Heart left ventricle (tissue), 16 donors: Measurements from ENCODE around the gene OPN3. TPM values are rescaled to one million over a fixed set of nuclear protein-coding genes. Genes with fewer than 3 reads are reported as not detected.

Experiments used
- ATAC-seq, 4 donors: fragments of 200-7000 bp; cut with Tn5 transposase; one replicate each; pipeline ENCODE4 v1.9.1; 2020 to 2022; ENCODE audit warnings: moderate library complexity in 4 of 4, mild to moderate bottlenecking in 3 of 4, moderate number of reproducible peaks in 1 of 4
- DNase-seq, 5 donors: peaks; one replicate each; pipeline ENCODE4 v3.0.0-alpha.2; 2020
- H3K27ac ChIP-seq, 12 donors: fragments of 200-600 bp; sonication (generic) in 4 of 12; one replicate each; pipeline versions ENCODE4 v1.5.0 to v1.8.0; 2016 to 2022; ENCODE audit warnings: mild to moderate bottlenecking in 2 of 12
- H3K27me3 ChIP-seq, 9 donors: fragments of 200-600 bp; sonication (generic) in 2 of 9; one replicate each; pipeline versions ENCODE4 v1.5.1 to v1.8.0; 2016 to 2022; ENCODE audit warnings: mild to moderate bottlenecking in 3 of 9
- H3K36me3 ChIP-seq, 9 donors: fragments of 200-600 bp; sonication (generic) in 2 of 9; one replicate each; pipeline versions ENCODE4 v1.5.0 to v1.8.0; 2018 to 2022; ENCODE audit warnings: mild to moderate bottlenecking in 2 of 9
- H3K4me1 ChIP-seq, 12 donors: fragments of 200-600 bp; sonication (generic) in 4 of 12; one replicate each; pipeline versions ENCODE4 v1.5.0 to v1.8.0; 2016 to 2022; ENCODE audit warnings: mild to moderate bottlenecking in 3 of 12
- H3K4me3 ChIP-seq, 12 donors: fragments of 200-600 bp; sonication (generic) in 4 of 12; one replicate each; pipeline versions ENCODE4 v1.5.0 to v1.8.0; 2017 to 2022; ENCODE audit warnings: mild to moderate bottlenecking in 9 of 12, moderate library complexity in 4 of 12
- H3K9me3 ChIP-seq, 12 donors: fragments of 200-600 bp; sonication (generic) in 4 of 12; one replicate each; pipeline versions ENCODE4 v1.5.0 to v1.8.0; 2016 to 2022; ENCODE audit warnings: mild to moderate bottlenecking in 1 of 12
- CTCF ChIP-seq, 12 donors: fragments of 200-600 bp; sonication (generic) in 4 of 12; IDR thresholded peaks; one replicate each; pipeline versions ENCODE4 v1.5.0 to v1.8.0; 2018 to 2022; ENCODE audit warnings: antibody characterized with exemption in 12 of 12, mild to moderate bottlenecking in 5 of 12
- POLR2A ChIP-seq, 2 donors: fragments of 450-650 bp; IDR thresholded peaks; one replicate each; pipeline ENCODE4 v1.6.1; 2017; ENCODE audit warnings: antibody characterized with exemption in 2 of 2, mild to moderate bottlenecking in 2 of 2, moderate library complexity in 2 of 2
- WGBS, 4 donors: extraction: QIAGEN DNeasy Blood & Tissue Kit in 2 of 4; methylation state at CpG; one replicate each; pipeline versions ENCODE4 v1.1.5 to v1.1.7; 2013 to 2018; 5-methylcytosine and 5-hydroxymethylcytosine counted together
- intact Hi-C, 10 donors: fragments of 100-400 bp; cut with DNase I; formaldehyde crosslinking; loops; one replicate each; pipeline versions ENCODE4 v1.11.1 to v1.14.2; 2022
- polyA plus RNA-seq, 2 donors: library from polyadenylated mRNA; stranded (reverse); fragments of 200-250 nt; gene quantifications; one replicate each; pipeline ENCODE4 v1.2.3, GENCODE V29; 2013
- total RNA-seq, 9 donors: library from RNA; depleted of rRNA in 2 of 9; stranded (reverse); fragments of >200 nt in 2 of 9; fragmentation: NEBNext Ultra II Directional in 3 of 9; extraction: Animal tissue kit (Norgen Biotek cat#: 25700) in 3 of 9; gene quantifications; one replicate each; pipeline versions ENCODE4 v1.1.0 to v1.2.4, GENCODE V29; 2016 to 2023
- donor health status: ischemic (EF 13 %, LVEDD 7.1; RV severe dilation, severe dysfunction).
- donor health status: healthy with polysubstance abuse.
- donor health status: DM: no; HTN: yes; CAD: no.
- donor health status: DM: no; HTN: no; CAD: no.
- donor health status: ischemic (EF 25% LVEDD 6.9; RV normal size, moderate dysfunction).
- donor health status: ischemic (EF 25% LVEDD 5.7; RV mildly dilated, moderate dysfunction).
- donor health status: healthy.
- donor health status: DM: yes; HTN: yes; CAD: no.
- donor health status: ischemic (EF 35%, LVEDD 5.7; RV mildly dilated, moderate dysfunction).
- donor health status: nonischemic (EF 11% LVEDD 7.7; RV severe dilation, severe dysfunction).
- donor health status: DM: yes; HTN: yes; CAD: no.
- donor health status: PGD.
- donor health status: ischemic (EF 29% LVEDD 5.4; RV normal size, mild dysfunction).
- donor health status: nonischemic (EF 23%, LVEDD 6.1; RV moderate dilation, normal function).

OPN3 gene
- total and polyA plus RNA-seq, 11 donors: 3.5 to 13.6 (median 6.2) TPM

DNA sequence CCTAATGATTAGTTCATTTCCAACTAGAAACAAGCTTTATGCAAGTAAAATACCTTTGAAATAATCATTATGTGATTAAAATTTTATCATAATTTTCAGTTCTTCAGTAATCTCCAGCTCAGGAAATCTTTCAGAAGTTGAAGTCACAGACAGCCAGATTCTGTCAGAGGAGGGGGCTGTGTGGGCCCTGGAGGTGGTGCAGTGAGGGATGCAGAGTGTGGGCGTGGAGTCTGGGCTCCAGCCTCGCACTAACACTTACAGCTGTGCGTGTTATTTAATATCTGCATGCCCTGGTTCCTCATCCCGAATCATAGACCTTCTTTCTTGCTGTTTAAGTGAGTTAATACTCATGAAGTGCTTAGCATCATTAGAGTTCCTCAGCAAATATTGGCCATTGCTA, 35.8 kb upstream of the OPN3 start:
- ATAC-seq (no peak), DNase-seq (no peak)
- Histone ChIP-seq H3K27me3 (peaks cover 0 to 5% (median 0%) of the 10 kb centered on the region in 9 donors), H3K4me1 (no peaks in the 10 kb centered on the region), H3K36me3 (no peaks in the 10 kb centered on the region), H3K27ac (no peak overlapping the region), H3K4me3 (no peak overlapping the region), H3K9me3 (no peaks in the 10 kb centered on the region)
- intact Hi-C loops: no loop called here
- TF ChIP-seq POLR2A (IDR thresholded peaks at IDR 0.05) (no peak), CTCF (IDR thresholded peaks at IDR 0.05) (no peak)
- 50 to 63% (median 60%) methylated on average over 4 of the region's 4 CpGs for WGBS, 4 donors

GRCh38 chr1:241674805-241675384, 34.7 kb upstream of the OPN3 start:
- TF ChIP-seq CTCF (IDR thresholded peaks at IDR 0.05) (no peak), POLR2A (IDR thresholded peaks at IDR 0.05) (no peak)
- no peak for ATAC-seq
- no peak overlapping the region for H3K27ac ChIP-seq
- no peak overlapping the region for H3K4me3 ChIP-seq
- WGBS, 4 donors: 95 to 100% (median 99%) methylated on average over 1 of the region's 1 CpG
- H3K36me3 ChIP-seq: no peaks in the 10 kb centered on the region
- H3K4me1 ChIP-seq: no peaks in the 10 kb centered on the region
- H3K27me3 ChIP-seq: peaks cover 0 to 5% (median 0%) of the 10 kb centered on the region in 9 donors
- intact Hi-C loops: no loop called here
- no peaks in the 10 kb centered on the region for H3K9me3 ChIP-seq
- no peak for DNase-seq

GRCh38 chr1:241672301-241672700, 32.1 kb upstream of the OPN3 start:
- Histone ChIP-seq H3K27ac (no peak overlapping the region), H3K36me3 (no peaks in the 10 kb centered on the region), H3K4me3 (no peak overlapping the region), H3K9me3 (no peaks in the 10 kb centered on the region), H3K4me1 (no peaks in the 10 kb centered on the region), H3K27me3 (peaks cover 0 to 3% (median 0%) of the 10 kb centered on the region in 9 donors)
- ATAC-seq (no peak), DNase-seq (no peak)
- intact Hi-C loops: no loop called here
- TF ChIP-seq POLR2A (IDR thresholded peaks at IDR 0.05) (no peak), CTCF (IDR thresholded peaks at IDR 0.05) (no peak)
- 79 to 95% (median 89%) methylated on average over 1 of the region's 1 CpG for WGBS, 4 donors

- Histone ChIP-seq H3K36me3 (no peaks in the 10 kb centered on the region), H3K27me3 (peaks cover 0 to under 1% (median 0%) of the 10 kb centered on the region in 9 donors), H3K4me1 (no peaks in the 10 kb centered on the region), H3K27ac (no peak overlapping the region), H3K9me3 (no peaks in the 10 kb centered on the region), H3K4me3 (no peak overlapping the region)
- intact Hi-C loops: no loop called here
- TF ChIP-seq CTCF (IDR thresholded peaks at IDR 0.05) (no peak), POLR2A (IDR thresholded peaks at IDR 0.05) (no peak)
- DNase-seq (no peak), ATAC-seq (no peak)
- WGBS, 4 donors: 80 to 92% (median 86%) methylated on average over 3 of the region's 3 CpGs
Measured at GRCh38 chr1:241666419-241666818, 26.2 kb upstream of the OPN3 start.
